Tibial nerve (tissue), 4 donors: ENCODE data around the gene DNLZ. TPM values are rescaled to one million over a fixed set of nuclear protein-coding genes. Genes with fewer than 3 reads are reported as not detected.

ENCODE experiments used
- DNase-seq, 2 donors: peaks; one replicate each; pipeline ENCODE4 v3.0.0-alpha.2; 2019; ENCODE audit warnings: low spot score in 2 of 2
- H3K27ac ChIP-seq, 4 donors: fragments of 200-600 bp; sonication (generic) in 3 of 4; one replicate each; pipeline ENCODE4 v1.5.1; 2017 to 2019; ENCODE audit warnings: mild to moderate bottlenecking in 1 of 4
- H3K27me3 ChIP-seq, 2 donors: fragments of 200-600 bp; sonication (generic) in 1 of 2; one replicate each; pipeline versions ENCODE4 v1.5.1 to v1.6.0; 2017 to 2019
- H3K36me3 ChIP-seq, 3 donors: fragments of 200-600 bp; sonication (generic); one replicate each; pipeline ENCODE4 v1.5.1; 2018 to 2019
- H3K4me1 ChIP-seq, 4 donors: fragments of 200-600 bp; sonication (generic) in 3 of 4; one replicate each; pipeline ENCODE4 v1.5.1; 2017 to 2019
- H3K4me3 ChIP-seq, 4 donors: fragments of 200-600 bp; sonication (generic) in 3 of 4; one replicate each; pipeline ENCODE4 v1.5.1; 2017 to 2019; ENCODE audit warnings: mild to moderate bottlenecking in 1 of 4, moderate library complexity in 1 of 4
- H3K9me3 ChIP-seq, 4 donors: fragments of 200-600 bp; sonication (generic) in 3 of 4; one replicate each; pipeline ENCODE4 v1.5.1; 2017 to 2019
- EP300 ChIP-seq, 2 donors: sonication (generic); formaldehyde crosslinking; IDR thresholded peaks; one replicate each; pipeline ENCODE4 v1.6.1; 2017; ENCODE audit warnings: antibody characterized with exemption in 2 of 2, mild to moderate bottlenecking in 1 of 2
- POLR2A ChIP-seq, 2 donors: fragments of 450-650 bp; IDR thresholded peaks; one replicate each; pipeline ENCODE4 v1.6.1; 2017; ENCODE audit warnings: antibody characterized with exemption in 2 of 2, mild to moderate bottlenecking in 2 of 2, moderate library complexity in 2 of 2
- WGBS, 2 donors: methylation state at CpG; one replicate each; pipeline ENCODE4 v1.1.5; 2018; 5-methylcytosine and 5-hydroxymethylcytosine counted together
- total RNA-seq, 4 donors: library from RNA; depleted of rRNA; stranded (reverse); fragments of >200 nt; gene quantifications; one replicate each; pipeline ENCODE4 v1.1.0, GENCODE V29; 2016
- TF ChIP-seq, protein P1 (sequence below), 5 experiments: fragments of 200-600 bp in 3 of 5; fragments of 450-650 bp in 2 of 5; sonication (generic) in 3 of 5; IDR thresholded peaks; one replicate each; pipeline ENCODE4 v1.5.1; 2016 to 2019; ENCODE audit warnings: antibody characterized with exemption in 5 of 5, mild to moderate bottlenecking in 3 of 5, moderate library complexity in 2 of 5

DNLZ gene
- total RNA-seq, 4 donors from 2014 or later = 49.4 to 79.5 (median 70.8) TPM

DNA sequence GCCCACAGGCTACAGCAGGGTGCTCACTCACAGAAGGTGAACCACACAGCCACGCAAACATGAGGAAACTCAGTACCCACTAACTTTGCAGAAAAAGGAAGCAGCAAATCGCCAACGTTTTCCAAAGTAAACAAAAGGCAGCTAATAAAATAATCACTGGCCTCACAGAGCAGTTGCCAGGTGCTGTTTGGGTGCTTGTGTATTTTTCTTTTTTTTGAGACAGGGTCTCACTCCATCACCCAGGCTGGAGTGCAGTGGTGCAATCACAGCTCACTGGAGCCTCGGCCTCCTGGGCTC, 32.6 kb upstream of the DNLZ start:
- H3K36me3 ChIP-seq = peaks cover 0 to 69% (median 13%) of the 10 kb centered on the region in 3 donors
- H3K27ac ChIP-seq = no peak overlapping the region
- no peaks in the 10 kb centered on the region for H3K9me3 ChIP-seq
- no peaks in the 10 kb centered on the region for H3K27me3 ChIP-seq
- WGBS, 2 donors = 71 to 74% methylated on average over 4 of the region's 4 CpGs
- H3K4me1 ChIP-seq = peaks cover 0 to 43% (median 18%) of the 10 kb centered on the region in 4 donors
- no peak for DNase-seq
- H3K4me3 ChIP-seq = no peak overlapping the region
- no peak for TF ChIP-seq EP300 (IDR thresholded peaks at IDR 0.05)
- TF ChIP-seq, protein P1, sequence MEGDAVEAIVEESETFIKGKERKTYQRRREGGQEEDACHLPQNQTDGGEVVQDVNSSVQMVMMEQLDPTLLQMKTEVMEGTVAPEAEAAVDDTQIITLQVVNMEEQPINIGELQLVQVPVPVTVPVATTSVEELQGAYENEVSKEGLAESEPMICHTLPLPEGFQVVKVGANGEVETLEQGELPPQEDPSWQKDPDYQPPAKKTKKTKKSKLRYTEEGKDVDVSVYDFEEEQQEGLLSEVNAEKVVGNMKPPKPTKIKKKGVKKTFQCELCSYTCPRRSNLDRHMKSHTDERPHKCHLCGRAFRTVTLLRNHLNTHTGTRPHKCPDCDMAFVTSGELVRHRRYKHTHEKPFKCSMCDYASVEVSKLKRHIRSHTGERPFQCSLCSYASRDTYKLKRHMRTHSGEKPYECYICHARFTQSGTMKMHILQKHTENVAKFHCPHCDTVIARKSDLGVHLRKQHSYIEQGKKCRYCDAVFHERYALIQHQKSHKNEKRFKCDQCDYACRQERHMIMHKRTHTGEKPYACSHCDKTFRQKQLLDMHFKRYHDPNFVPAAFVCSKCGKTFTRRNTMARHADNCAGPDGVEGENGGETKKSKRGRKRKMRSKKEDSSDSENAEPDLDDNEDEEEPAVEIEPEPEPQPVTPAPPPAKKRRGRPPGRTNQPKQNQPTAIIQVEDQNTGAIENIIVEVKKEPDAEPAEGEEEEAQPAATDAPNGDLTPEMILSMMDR (IDR thresholded peaks at IDR 0.05) = no peak
- TF ChIP-seq POLR2A (IDR thresholded peaks at IDR 0.05) = no peak

- Histone ChIP-seq H3K36me3 (peaks cover 0 to 75% (median 13%) of the 10 kb centered on the region in 3 donors), H3K27me3 (no peaks in the 10 kb centered on the region), H3K4me1 (peaks cover 0 to 40% (median 16%) of the 10 kb centered on the region in 4 donors), H3K4me3 (no peak overlapping the region), H3K27ac (no peak overlapping the region), H3K9me3 (no peaks in the 10 kb centered on the region)
- no peak for TF ChIP-seq EP300 (IDR thresholded peaks at IDR 0.05)
- TF ChIP-seq POLR2A (IDR thresholded peaks at IDR 0.05) = no peak
- TF ChIP-seq, protein P1 (IDR thresholded peaks at IDR 0.05) = no peak
- DNase-seq = no peak
- WGBS, 2 donors = 81 to 88% methylated on average over 25 to 26 of the region's 26 CpGs
These were observed 32.0 kb upstream of the DNLZ start for GRCh38 chr9:136395345-136396218.

DNA sequence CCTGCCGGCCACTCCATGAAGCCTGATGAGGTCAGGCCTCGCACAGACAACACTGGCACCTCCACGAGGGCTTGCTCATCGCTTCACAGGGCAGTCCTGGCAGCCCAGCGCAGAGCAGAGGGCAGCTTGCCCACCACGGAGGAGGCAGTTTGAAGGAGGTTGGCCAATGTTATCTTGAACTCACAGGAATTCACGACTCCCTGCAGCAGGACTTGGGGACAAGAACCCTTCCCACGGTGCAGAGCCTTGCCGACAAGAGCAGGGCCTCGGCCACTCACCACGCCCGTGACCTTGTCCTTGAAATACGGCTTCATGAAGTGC, 31.4 kb upstream of the DNLZ start:
- TF ChIP-seq POLR2A (IDR thresholded peaks at IDR 0.05) (no peak), EP300 (IDR thresholded peaks at IDR 0.05) (no peak)
- TF ChIP-seq, protein P1 (IDR thresholded peaks at IDR 0.05) = no peak
- WGBS, 2 donors = 95 to 96% methylated on average over 11 of the region's 13 CpGs
- no peaks in the 10 kb centered on the region for H3K9me3 ChIP-seq
- H3K27ac ChIP-seq = no peak overlapping the region
- peaks cover 0 to 34% (median 12%) of the 10 kb centered on the region in 4 donors for H3K4me1 ChIP-seq
- H3K36me3 ChIP-seq = peaks cover 0 to 76% (median 13%) of the 10 kb centered on the region in 3 donors
- no peaks in the 10 kb centered on the region for H3K27me3 ChIP-seq
- no peak for DNase-seq
- no peak overlapping the region for H3K4me3 ChIP-seq

DNA sequence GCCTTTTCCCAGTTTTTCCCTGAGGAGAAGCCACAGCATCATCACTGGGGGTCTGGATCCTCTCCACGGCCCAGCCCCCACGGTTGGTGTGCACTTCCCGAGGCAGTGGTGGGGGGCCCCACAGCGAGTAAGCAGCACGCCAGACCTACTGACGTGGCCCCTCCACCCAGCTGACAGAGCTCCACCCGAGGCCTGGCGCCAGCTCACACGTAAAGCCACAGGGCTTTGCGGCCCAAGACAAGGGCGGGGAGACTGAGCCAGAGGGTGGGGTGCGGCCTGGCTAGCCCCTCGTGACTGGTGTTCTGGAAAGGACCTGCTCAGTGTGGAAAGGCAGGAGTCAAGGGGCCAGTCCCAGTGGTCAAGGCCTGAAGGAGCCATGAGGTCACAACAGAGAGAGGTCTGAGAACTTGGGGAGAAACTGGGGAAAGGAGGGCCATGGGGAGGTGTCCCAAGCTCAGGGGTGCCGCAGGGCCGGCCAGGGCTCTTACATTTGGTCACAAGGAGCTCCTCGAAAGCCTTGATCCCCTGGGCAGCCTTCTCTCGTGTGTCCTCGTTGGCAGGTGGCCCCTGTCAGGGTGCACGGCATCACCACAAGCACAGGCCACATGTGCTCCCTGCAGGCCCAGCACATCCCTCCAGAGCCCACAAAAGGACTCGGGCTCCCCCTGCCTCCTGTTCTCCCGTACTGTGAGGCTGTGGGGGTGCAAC, 30.9 kb upstream of the DNLZ start:
- Histone ChIP-seq H3K36me3 (peaks cover 2 to 82% (median 13%) of the 10 kb centered on the region in 3 donors), H3K4me1 (peaks cover 0 to 33% (median 11%) of the 10 kb centered on the region in 4 donors), H3K27ac (no peak overlapping the region), H3K4me3 (no peak overlapping the region), H3K9me3 (no peaks in the 10 kb centered on the region), H3K27me3 (no peaks in the 10 kb centered on the region)
- no peak for DNase-seq
- WGBS, 2 donors = 88 to 96% methylated on average over 20 to 21 of the region's 21 CpGs
- TF ChIP-seq, protein P1 (IDR thresholded peaks at IDR 0.05) = no peak
- TF ChIP-seq POLR2A (IDR thresholded peaks at IDR 0.05) (no peak), EP300 (IDR thresholded peaks at IDR 0.05) (no peak)

DNA sequence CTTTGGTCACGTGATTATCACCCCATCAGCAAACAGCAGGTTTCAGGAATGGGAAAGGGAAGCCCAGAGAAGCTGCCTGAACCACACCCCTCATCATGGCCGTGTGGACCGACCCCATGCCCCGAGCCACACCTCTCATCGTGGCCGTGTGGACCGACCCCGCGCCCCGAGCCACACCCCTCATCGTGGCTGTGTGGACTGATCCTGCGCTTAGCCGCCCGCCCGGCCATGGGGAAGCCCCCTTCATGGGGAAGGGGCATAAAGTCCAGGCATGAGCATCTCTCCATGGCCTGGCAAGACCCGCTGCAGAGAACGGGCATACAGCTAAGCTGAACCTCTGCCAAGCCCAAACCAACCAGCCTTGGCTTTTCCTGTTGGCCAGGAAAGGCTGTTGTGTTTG, 30.0 kb upstream of the DNLZ start:
- Histone ChIP-seq H3K9me3 (no peaks in the 10 kb centered on the region), H3K27ac (peak overlapping the region in 1 of 4 donors; percentile 56), H3K4me1 (peaks cover 0 to 24% (median 2%) of the 10 kb centered on the region in 4 donors), H3K4me3 (no peak overlapping the region), H3K27me3 (no peaks in the 10 kb centered on the region), H3K36me3 (peaks cover 2 to 91% (median 13%) of the 10 kb centered on the region in 3 donors)
- 84 to 92% methylated on average over 8 to 16 of the region's 17 CpGs for WGBS, 2 donors
- no peak for TF ChIP-seq POLR2A (IDR thresholded peaks at IDR 0.05)
- TF ChIP-seq EP300 (IDR thresholded peaks at IDR 0.05) = no peak
- TF ChIP-seq, protein P1 (IDR thresholded peaks at IDR 0.05) = no peak
- DNase-seq = no peak
